IMR-90 (cell line): ENCODE measurements around the gene ALCAM. TPM values are rescaled to one million over a fixed set of nuclear protein-coding genes. Genes with fewer than 3 reads are reported as not detected.

ENCODE experiments used
- ATAC-seq: fragments of 200-7000 bp; cut with Tn5 transposase; 2 replicates; pipeline ENCODE4 v1.9.1; 2020; ENCODE audit warnings: low read depth, mild to moderate bottlenecking, moderate library complexity
- BruUV-seq: library from RNA; stranded (reverse); fragments of 400-500 nt; replicated peaks from 2 replicates; lab custom pipeline; 2021; lab: Mats Ljungman, UMichigan
- CTCF ChIA-PET: fragments of 300-600 bp; formaldehyde crosslinking; extraction: SDS; loops from one replicate; lab custom pipeline; 2021; ENCODE audit warnings: antibody characterized with exemption; lab: Yijun Ruan, JAX
- POLR2A ChIA-PET: fragments of 300-600 bp; sonication (Branson Sonifier 250); formaldehyde crosslinking; loops from one replicate; lab custom pipeline; 2022; ENCODE audit warnings: antibody characterized with exemption; ENCODE audit not compliant: unreplicated experiment; lab: Charles Lee
- DNase-seq: peaks from one replicate; pipeline ENCODE4 v3.0.0; 2013
- H2AFZ ChIP-seq: replicated peaks from 2 replicates; pipeline ENCODE3; 2013; ENCODE audit warnings: low read length, mild to moderate bottlenecking; ENCODE audit not compliant: poor library complexity
- H2AK5ac ChIP-seq: 2 replicates; pipeline ENCODE4 v1.6.1; 2013; ENCODE audit warnings: low read depth, low read length, inconsistent platforms
- H2AK9ac ChIP-seq: replicated peaks from 2 replicates; pipeline ENCODE3; 2013; ENCODE audit warnings: mild to moderate bottlenecking, low read depth, low read length, moderate library complexity; ENCODE audit not compliant: poor library complexity
- H2BK120ac ChIP-seq: 2 replicates; pipeline ENCODE4 v1.6.1; 2013; ENCODE audit warnings: low read depth, low read length, inconsistent platforms
- H2BK15ac ChIP-seq: 3 replicates; pipeline ENCODE4 v1.6.1; 2013; ENCODE audit warnings: low read depth, low read length, inconsistent platforms
- H2BK20ac ChIP-seq: 2 replicates; pipeline ENCODE4 v1.6.1; 2013; ENCODE audit warnings: low read depth, mild to moderate bottlenecking, inconsistent platforms, low read length, moderate library complexity
- H2BK5ac ChIP-seq: 2 replicates; pipeline ENCODE4 v1.6.1; 2013; ENCODE audit warnings: mild to moderate bottlenecking, low read depth, low read length, inconsistent platforms; ENCODE audit not compliant: poor library complexity, severe bottlenecking
- H3K14ac ChIP-seq: replicated peaks from 2 replicates; pipeline ENCODE4 v1.6.1; 2013; ENCODE audit warnings: low read depth, low read length, inconsistent platforms
- H3K18ac ChIP-seq: 2 replicates; pipeline ENCODE4 v1.6.1; 2013; ENCODE audit warnings: low read depth, low read length, control low read depth
- H3K23ac ChIP-seq: 2 replicates; pipeline ENCODE4 v1.6.1; 2013; ENCODE audit warnings: low read depth, low read length, inconsistent platforms
- H3K27ac ChIP-seq: 2 replicates; pipeline ENCODE4 v1.5.1; 2013; ENCODE audit warnings: mild to moderate bottlenecking, control low read depth, low read length; ENCODE audit not compliant: insufficient read depth
- H3K27me3 ChIP-seq: 2 replicates; pipeline ENCODE4 v1.6.1; 2013; ENCODE audit warnings: low read length; ENCODE audit not compliant: control insufficient read depth, insufficient read depth
- H3K36me3 ChIP-seq: 2 replicates; pipeline ENCODE4 v1.6.1; 2013; ENCODE audit warnings: low read length, mixed read lengths; ENCODE audit not compliant: control insufficient read depth, insufficient read depth
- H3K4ac ChIP-seq: 2 replicates; pipeline ENCODE4 v1.6.1; 2013; ENCODE audit warnings: low read depth, low read length, inconsistent platforms
- H3K4me1 ChIP-seq: 2 replicates; pipeline ENCODE4 v1.6.1; 2013; ENCODE audit warnings: low read length, mixed read lengths; ENCODE audit not compliant: control insufficient read depth, insufficient read depth
- H3K4me2 ChIP-seq: 2 replicates; pipeline ENCODE4 v1.6.1; 2013; ENCODE audit warnings: low read depth, mild to moderate bottlenecking, control low read depth, low read length, moderate library complexity
- H3K4me3 ChIP-seq: 2 replicates; pipeline ENCODE4 v1.5.1; 2013; ENCODE audit warnings: low read depth, mild to moderate bottlenecking, control low read depth, low read length, moderate library complexity; ENCODE audit not compliant: insufficient read depth
- H3K56ac ChIP-seq: 2 replicates; pipeline ENCODE4 v1.6.1; 2013; ENCODE audit warnings: low read length, inconsistent platforms; ENCODE audit not compliant: insufficient read depth; ENCODE audit errors: extremely low read depth
- H3K79me1 ChIP-seq, 2 experiments: 2 replicates each; pipeline ENCODE4 v1.6.1; 2013; ENCODE audit warnings: low read length in 2 of 2, inconsistent platforms in 1 of 2, low read depth in 1 of 2
- H3K9ac ChIP-seq: 2 replicates; pipeline ENCODE4 v1.6.1; 2013; ENCODE audit warnings: low read depth, low read length, control low read depth
- H3K9me1 ChIP-seq: 2 replicates; pipeline ENCODE4 v1.6.1; 2013; ENCODE audit warnings: low read length, inconsistent platforms; ENCODE audit not compliant: insufficient read depth
- H3K9me3 ChIP-seq: 2 replicates; pipeline ENCODE4 v1.6.1; 2013; ENCODE audit warnings: low read length; ENCODE audit not compliant: control insufficient read depth, insufficient read depth
- H4K20me1 ChIP-seq: 2 replicates; pipeline ENCODE4 v1.6.1; 2013; ENCODE audit warnings: low read length, inconsistent platforms; ENCODE audit not compliant: insufficient read depth
- H4K5ac ChIP-seq: 2 replicates; pipeline ENCODE4 v1.6.1; 2013; ENCODE audit warnings: mild to moderate bottlenecking, low read depth, low read length, control low read depth
- H4K8ac ChIP-seq, 2 experiments: 2 replicates each; pipeline ENCODE4 v1.6.1; 2013; ENCODE audit warnings: low read depth in 2 of 2, low read length in 2 of 2, control low read depth in 1 of 2, inconsistent platforms in 1 of 2
- H4K91ac ChIP-seq: 2 replicates; pipeline ENCODE4 v1.6.1; 2013; ENCODE audit warnings: low read depth, low read length, inconsistent platforms; ENCODE audit not compliant: insufficient read depth
- CTCF ChIP-seq: conservative IDR thresholded peaks from 2 replicates; pipeline ENCODE4 v1.5.1; 2012; ENCODE audit warnings: mild to moderate bottlenecking, low read depth, low read length, improper control_type of control experiment
- FOS ChIP-seq: fragments of 150-350 bp; IDR thresholded peaks from 2 replicates; pipeline ENCODE4 v1.6.1; 2016; ENCODE audit warnings: low read depth, low read length
- RAD21 ChIP-seq: IDR thresholded peaks from 2 replicates; pipeline ENCODE4 v1.6.1; 2012; ENCODE audit warnings: low read length, improper control_type of control experiment
- RFX5 ChIP-seq: IDR thresholded peaks from 2 replicates; pipeline ENCODE4 v1.8.0; 2012; ENCODE audit warnings: low read depth, mild to moderate bottlenecking, low read length, moderate library complexity
- SMC3 ChIP-seq: fragments of 150-350 bp; IDR thresholded peaks from 2 replicates; pipeline ENCODE4 v1.6.1; 2016; ENCODE audit warnings: low read depth, mild to moderate bottlenecking, antibody characterized with exemption, low read length, moderate library complexity
- WGBS, 2 experiments: methylation state at CpG; one replicate each; pipeline versions ENCODE4 v1.1.5 to v1.1.7; 2013; ENCODE audit warnings: missing lambda C conversion rate in 2 of 2; ENCODE audit not compliant: insufficient read length in 1 of 2; ENCODE audit errors: extremely low coverage in 2 of 2; 5-methylcytosine and 5-hydroxymethylcytosine counted together
- dilution Hi-C: fragments of 300-500 bp; cut with HindIII; formaldehyde crosslinking; loops from one replicate; pipeline ENCODE4 v1.14.3; 2018; ENCODE audit warnings: low sequenced_read_pairs; ENCODE audit not compliant: unreplicated experiment
- in situ Hi-C: fragments of 300-500 bp; cut with MboI; formaldehyde crosslinking; loops from 3 replicates; pipeline ENCODE4 v1.14.3; 2019; ENCODE audit warnings: low sequenced_read_pairs, inconsistent platforms, mixed read lengths
- intact Hi-C: fragments of 100-400 bp; cut with micrococcal nuclease; formaldehyde crosslinking; loops from 2 replicates; pipeline ENCODE4 v1.10.0; 2022
- polyA plus RNA-seq, 3 experiments: library from polyadenylated mRNA; depleted of rRNA; stranded (reverse); fragments of >200 nt; gene quantifications; 2 replicates each; pipeline ENCODE4 v1.2.3, GENCODE V29; 2012; ENCODE audit warnings: low replicate concordance in 1 of 3
- total RNA-seq: library from RNA; depleted of rRNA; stranded (reverse); fragments of >200 nt; gene quantifications from 2 replicates; pipeline ENCODE4 v1.2.3, GENCODE V29; 2012

ALCAM gene
- total and polyA plus RNA-seq, 2 of the 4 experiments (the other 2 are of a cell fraction), result 117 to 423 TPM

- ATAC-seq (peak; percentile 75), DNase-seq (peak; percentile 73)
- peak overlapping the region; percentile 50 for H2BK5ac ChIP-seq
- no peaks in the 10 kb centered on the region for H3K27me3 ChIP-seq
- no peak overlapping the region for H4K5ac ChIP-seq
- no peak overlapping the region for H2AFZ ChIP-seq
- no peak overlapping the region for H3K9ac ChIP-seq
- H3K36me3 ChIP-seq, result no peaks in the 10 kb centered on the region
- H3K9me1 ChIP-seq, result no peaks in the 10 kb centered on the region
- in situ Hi-C loops (loop anchor here (10.0 kb wide), 1 partner anchor 1244 kb away; no protein-coding TSS in a partner anchor), intact Hi-C loops (loop anchor here (1.0 to 5.0 kb wide), 6 partner anchors 132 to 1246 kb away; no protein-coding TSS in a partner anchor), dilution Hi-C loops (no loop called here)
- no peak overlapping the region for H3K27ac ChIP-seq
- H3K4me3 ChIP-seq, result no peak overlapping the region
- BruUV-seq, result no TSS peak
- no peak overlapping the region for H3K23ac ChIP-seq
- H4K20me1 ChIP-seq, result 0 out of 2 replicates have a peak, but pooled peaks cover 4% of the 10 kb centered on the region
- H3K4me2 ChIP-seq, result peak overlapping the region; percentile 54; the same call in 1 of the 2 replicates
- H2AK5ac ChIP-seq, result no peak overlapping the region
- H3K56ac ChIP-seq, result no peak overlapping the region
- no CpG with 5 or more reads among the region's 4 CpGs for whole genome bisulfite sequencing, 2 experiments
- H2AK9ac ChIP-seq, result no peak overlapping the region
- H3K79me1 ChIP-seq, result peaks cover 19 to 44% of the 10 kb centered on the region in 2 experiments
- POLR2A ChIA-PET, result no interaction called here
- H2BK15ac ChIP-seq, result no peak overlapping the region
- no peaks in the 10 kb centered on the region; the same call in 1 of the 2 replicates for H3K4me1 ChIP-seq
- CTCF ChIA-PET, result interaction anchor here (0.5 to 2.5 kb wide), 4 partner anchors 147 to 1014 kb away, joined by 3 to 11 read pairs (median 6); partner anchors contain the start of gene ALCAM
- no peak overlapping the region for H2BK120ac ChIP-seq
- no peak overlapping the region for H3K14ac ChIP-seq
- no peaks in the 10 kb centered on the region for H3K9me3 ChIP-seq
- no peak overlapping the region for H3K4ac ChIP-seq
- no peak overlapping the region for H3K18ac ChIP-seq
- H4K91ac ChIP-seq, result no peak overlapping the region
- no peak overlapping the region for H2BK20ac ChIP-seq
- H4K8ac ChIP-seq, result no peak overlapping the region; a peak in 1 of 4 replicates
- TF ChIP-seq RAD21 (peak; percentile 79), RFX5 (no peak), CTCF (peak; percentile 68), FOS (no peak), SMC3 (peak; percentile 73)
Observed at GRCh38 chr3:105518806-105519418, 152.2 kb downstream of the ALCAM start.
